CD8-positive, alpha-beta memory T cell (primary cell): Measurements from ENCODE around the gene PLEKHO1. TPM values are rescaled to one million over a fixed set of nuclear protein-coding genes. Genes with fewer than 3 reads are reported as not detected.

Source experiments
- CTCF ChIA-PET: fragments of 350-600 bp; sonication (Branson Sonifier 250); formaldehyde crosslinking; loops from one replicate; lab custom pipeline; 2021; ENCODE audit warnings: antibody characterized with exemption; lab: Charles Lee
- POLR2A ChIA-PET: fragments of 350-600 bp; sonication (Branson Sonifier 250); formaldehyde crosslinking; loops from one replicate; lab custom pipeline; 2021; ENCODE audit warnings: antibody characterized with exemption; lab: Charles Lee
- DNase-seq, 5 donors: peaks; one replicate each; pipeline versions ENCODE4 v3.0.0 to v3.0.0-alpha.2; 2020 to 2022; ENCODE audit warnings: mixed read lengths in 1 of 5
- H3K27ac ChIP-seq: one replicate; pipeline ENCODE4 v1.7.0; 2013; ENCODE audit warnings: low read depth, mild to moderate bottlenecking, low read length, moderate library complexity
- H3K27me3 ChIP-seq: 2 replicates; pipeline ENCODE4 v1.7.0; 2013; ENCODE audit warnings: low read length, mild to moderate bottlenecking; ENCODE audit not compliant: insufficient read depth, poor library complexity, severe bottlenecking
- H3K36me3 ChIP-seq: 2 replicates; pipeline ENCODE4 v1.7.0; 2013; ENCODE audit warnings: mild to moderate bottlenecking, low read length, moderate library complexity; ENCODE audit not compliant: insufficient read depth
- H3K4me1 ChIP-seq: 2 replicates; pipeline ENCODE4 v1.7.0; 2013; ENCODE audit warnings: mild to moderate bottlenecking, low read length, moderate library complexity; ENCODE audit not compliant: insufficient read depth
- H3K4me3 ChIP-seq: 2 replicates; pipeline ENCODE4 v1.7.0; 2013; ENCODE audit warnings: mild to moderate bottlenecking, low read length
- H3K9me3 ChIP-seq: 2 replicates; pipeline ENCODE4 v1.7.0; 2013; ENCODE audit warnings: mild to moderate bottlenecking, low read length
- H3K27ac Mint-ChIP-seq, 8 donors: one replicate each; pipeline ENCODE4 v1.8.0; 2020 to 2021; ENCODE audit warnings: mixed read lengths in 8 of 8, mild to moderate bottlenecking in 6 of 8, inconsistent platforms in 3 of 8, moderate library complexity in 3 of 8
- H3K27me3 Mint-ChIP-seq, 2 donors: one replicate each; pipeline ENCODE4 v1.8.0; 2020 to 2021; ENCODE audit warnings: mixed read lengths in 2 of 2, mild to moderate bottlenecking in 1 of 2, moderate library complexity in 1 of 2
- H3K36me3 Mint-ChIP-seq, 3 donors: one replicate each; pipeline ENCODE4 v1.8.0; 2020 to 2021; ENCODE audit warnings: mixed read lengths in 3 of 3, inconsistent platforms in 1 of 3, mild to moderate bottlenecking in 1 of 3
- H3K4me1 Mint-ChIP-seq, 3 donors: one replicate each; pipeline ENCODE4 v1.8.0; 2020 to 2021; ENCODE audit warnings: mixed read lengths in 3 of 3, inconsistent platforms in 1 of 3, mild to moderate bottlenecking in 1 of 3
- H3K4me3 Mint-ChIP-seq, 7 donors: one replicate each; pipeline ENCODE4 v1.8.0; 2020 to 2021; ENCODE audit warnings: mixed read lengths in 7 of 7, mild to moderate bottlenecking in 6 of 7, moderate library complexity in 4 of 7, inconsistent platforms in 2 of 7
- H3K9me3 Mint-ChIP-seq, 5 donors: one replicate each; pipeline ENCODE4 v1.8.0; 2020 to 2022; ENCODE audit warnings: mixed read lengths in 5 of 5, mild to moderate bottlenecking in 3 of 5, moderate library complexity in 2 of 5, inconsistent platforms in 1 of 5
- polyA plus RNA-seq: library from polyadenylated mRNA; unstranded; fragments of 300-500 nt; fragmentation: Illumina TruSeq; gene quantifications from one replicate; pipeline ENCODE4 v1.2.3, GENCODE V29; 2021
- total RNA-seq, 2 experiments: library from RNA; stranded (reverse); gene quantifications; one replicate each; pipeline ENCODE4 v1.2.3, GENCODE V29; 2021

PLEKHO1 gene
- total and polyA plus RNA-seq, 3 experiments from 2014 or later = 44.9 to 47.3 (median 47.2) TPM

- peak overlapping the region in 5 of 8 donors; percentile 14 to 93 (median 59) for H3K27ac Mint-ChIP-seq
- peaks cover 39 to 83% (median 79%) of the 10 kb centered on the region in 3 donors for H3K4me1 Mint-ChIP-seq
- peaks cover 6 to 76% (median 27%) of the 10 kb centered on the region in 3 donors for H3K36me3 Mint-ChIP-seq
- H3K27me3 Mint-ChIP-seq = no peaks in the 10 kb centered on the region
- peaks cover 27% of the 10 kb centered on the region for H3K4me1 ChIP-seq
- H3K4me3 Mint-ChIP-seq = no peak overlapping the region
- CTCF ChIA-PET = interaction anchor here (0.9 to 14.9 kb wide), 4 partner anchors 8 to 87 kb away, joined by 3 to 150 read pairs (median 8); no protein-coding TSS in a partner anchor
- peaks cover 39% of the 10 kb centered on the region for H3K36me3 ChIP-seq
- POLR2A ChIA-PET = interaction anchor here (0.9 kb wide), 1 partner anchor 9 kb away, joined by 3 read pairs; no protein-coding TSS in a partner anchor
- no peaks in the 10 kb centered on the region for H3K27me3 ChIP-seq
- no peak for DNase-seq
- H3K9me3 Mint-ChIP-seq = no peaks in the 10 kb centered on the region
- no peak overlapping the region for H3K27ac ChIP-seq
- H3K9me3 ChIP-seq = no peaks in the 10 kb centered on the region
- H3K4me3 ChIP-seq = no peak overlapping the region
Measured at GRCh38 chr1:150156868-150157603, 7.3 kb downstream of the PLEKHO1 start.

DNA sequence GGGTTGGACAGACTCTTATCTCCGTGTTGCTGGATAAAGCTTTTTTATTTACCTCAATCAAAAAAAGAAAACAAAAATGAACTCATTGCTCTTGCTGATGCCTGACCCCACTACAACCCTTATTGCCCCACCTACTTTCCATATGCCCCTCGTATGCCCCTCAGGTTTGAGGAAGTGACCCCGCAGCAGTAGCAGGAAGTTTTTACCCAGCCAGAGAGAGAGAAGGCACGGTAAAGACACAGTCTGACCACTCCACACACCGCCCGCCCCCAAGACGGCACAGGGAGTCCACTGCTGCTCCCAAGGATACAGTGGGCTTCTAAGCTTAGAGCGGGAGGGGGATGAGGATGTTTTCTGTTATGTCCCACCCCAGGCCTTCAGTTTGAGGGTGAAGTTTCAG is 9.8 kb downstream of the PLEKHO1 start:
- Mint-ChIP-seq H3K27ac (peak overlapping the region in 6 of 8 donors; percentile 32 to 89 (median 47)), H3K4me3 (no peak overlapping the region), H3K4me1 (peaks cover 27 to 70% (median 65%) of the 10 kb centered on the region in 3 donors), H3K9me3 (no peaks in the 10 kb centered on the region), H3K27me3 (no peaks in the 10 kb centered on the region), H3K36me3 (peaks cover 6 to 56% (median 17%) of the 10 kb centered on the region in 3 donors)
- CTCF ChIA-PET = interaction anchor here (1.7 to 14.9 kb wide), 2 partner anchors 9 to 85 kb away, joined by 5 to 150 read pairs; no protein-coding TSS in a partner anchor
- no peak overlapping the region for H3K27ac ChIP-seq
- H3K36me3 ChIP-seq = peaks cover 31% of the 10 kb centered on the region
- H3K4me1 ChIP-seq = peaks cover 40% of the 10 kb centered on the region
- no peaks in the 10 kb centered on the region for H3K27me3 ChIP-seq
- POLR2A ChIA-PET = no interaction called here
- DNase-seq = no peak
- H3K9me3 ChIP-seq = no peaks in the 10 kb centered on the region
- H3K4me3 ChIP-seq = no peak overlapping the region

GRCh38 chr1:150160964-150161621 is 11.4 kb downstream of the PLEKHO1 start:
- H3K36me3 ChIP-seq = peaks cover 18% of the 10 kb centered on the region
- ChIA-PET CTCF (interaction anchor here (0.7 to 14.9 kb wide), 9 partner anchors 9 to 199 kb away, joined by 3 to 150 read pairs (median 4); partner anchors contain the start of genes PLEKHO1 and VPS45), POLR2A (interaction anchor here (0.6 to 1.3 kb wide), 3 partner anchors 8 to 53 kb away, joined by 3 to 5 read pairs (median 3); partner anchors contain the start of gene PLEKHO1)
- H3K4me1 ChIP-seq = peaks cover 42% of the 10 kb centered on the region
- DNase-seq = no peak
- Mint-ChIP-seq H3K27ac (peak overlapping the region in 7 of 8 donors; percentile 33 to 87 (median 60)), H3K27me3 (no peaks in the 10 kb centered on the region), H3K9me3 (no peaks in the 10 kb centered on the region), H3K36me3 (peaks cover 6 to 40% (median 12%) of the 10 kb centered on the region in 3 donors), H3K4me1 (peaks cover 27 to 65% (median 53%) of the 10 kb centered on the region in 3 donors), H3K4me3 (peak overlapping the region in 2 of 7 donors; percentile 3 to 15)
- no peaks in the 10 kb centered on the region for H3K9me3 ChIP-seq
- no peak overlapping the region for H3K4me3 ChIP-seq
- H3K27ac ChIP-seq = no peak overlapping the region
- H3K27me3 ChIP-seq = no peaks in the 10 kb centered on the region

- H3K27me3 Mint-ChIP-seq = peaks cover 0 to 1% of the 10 kb centered on the region in 2 donors
- Histone ChIP-seq H3K4me1 (peaks cover 42% of the 10 kb centered on the region), H3K9me3 (no peaks in the 10 kb centered on the region), H3K27ac (peak overlapping the region; percentile 85), H3K27me3 (no peaks in the 10 kb centered on the region), H3K36me3 (peaks cover 9% of the 10 kb centered on the region), H3K4me3 (no peak overlapping the region)
- POLR2A ChIA-PET = interaction anchor here (0.5 to 1.3 kb wide), 6 partner anchors 9 to 166 kb away, joined by 3 to 6 read pairs (median 4); partner anchors contain the start of gene PLEKHO1
- peaks cover 6 to 32% (median 7%) of the 10 kb centered on the region in 3 donors for H3K36me3 Mint-ChIP-seq
- H3K4me1 Mint-ChIP-seq = peaks cover 28 to 61% (median 45%) of the 10 kb centered on the region in 3 donors
- CTCF ChIA-PET = interaction anchor here (1.1 to 14.9 kb wide), 10 partner anchors 10 to 200 kb away, joined by 3 to 150 read pairs (median 5); partner anchors contain the start of genes PLEKHO1 and VPS45
- peak overlapping the region in 1 of 7 donors; percentile 0 for H3K4me3 Mint-ChIP-seq
- no peak for DNase-seq
- H3K27ac Mint-ChIP-seq = peak overlapping the region in 5 of 8 donors; percentile 57 to 87 (median 64)
- no peaks in the 10 kb centered on the region for H3K9me3 Mint-ChIP-seq
Measured at GRCh38 chr1:150161747-150162581, 12.2 kb downstream of the PLEKHO1 start.

- H3K27ac ChIP-seq = peak overlapping the region; percentile 85
- Mint-ChIP-seq H3K4me3 (peak overlapping the region in 1 of 7 donors; percentile 0), H3K9me3 (no peaks in the 10 kb centered on the region), H3K27ac (peak overlapping the region in 4 of 8 donors; percentile 4 to 64 (median 37)), H3K4me1 (peaks cover 27 to 60% (median 42%) of the 10 kb centered on the region in 3 donors), H3K36me3 (peaks cover 6 to 26% (median 7%) of the 10 kb centered on the region in 3 donors), H3K27me3 (peaks cover 0 to 1% of the 10 kb centered on the region in 2 donors)
- ChIA-PET POLR2A (interaction anchor here (1.3 kb wide), 1 partner anchor 13 kb away, joined by 5 read pairs; the partner anchor contains the start of gene PLEKHO1), CTCF (interaction anchor here (1.1 to 14.9 kb wide), 7 partner anchors 10 to 200 kb away, joined by 3 to 150 read pairs (median 7); partner anchors contain the start of gene VPS45)
- H3K4me1 ChIP-seq = peaks cover 42% of the 10 kb centered on the region
- H3K9me3 ChIP-seq = no peaks in the 10 kb centered on the region
- H3K27me3 ChIP-seq = no peaks in the 10 kb centered on the region
- no peak overlapping the region for H3K4me3 ChIP-seq
- H3K36me3 ChIP-seq = peaks cover 6% of the 10 kb centered on the region
- no peak for DNase-seq
Measured at GRCh38 chr1:150162582-150162861, 12.8 kb downstream of the PLEKHO1 start.

DNA sequence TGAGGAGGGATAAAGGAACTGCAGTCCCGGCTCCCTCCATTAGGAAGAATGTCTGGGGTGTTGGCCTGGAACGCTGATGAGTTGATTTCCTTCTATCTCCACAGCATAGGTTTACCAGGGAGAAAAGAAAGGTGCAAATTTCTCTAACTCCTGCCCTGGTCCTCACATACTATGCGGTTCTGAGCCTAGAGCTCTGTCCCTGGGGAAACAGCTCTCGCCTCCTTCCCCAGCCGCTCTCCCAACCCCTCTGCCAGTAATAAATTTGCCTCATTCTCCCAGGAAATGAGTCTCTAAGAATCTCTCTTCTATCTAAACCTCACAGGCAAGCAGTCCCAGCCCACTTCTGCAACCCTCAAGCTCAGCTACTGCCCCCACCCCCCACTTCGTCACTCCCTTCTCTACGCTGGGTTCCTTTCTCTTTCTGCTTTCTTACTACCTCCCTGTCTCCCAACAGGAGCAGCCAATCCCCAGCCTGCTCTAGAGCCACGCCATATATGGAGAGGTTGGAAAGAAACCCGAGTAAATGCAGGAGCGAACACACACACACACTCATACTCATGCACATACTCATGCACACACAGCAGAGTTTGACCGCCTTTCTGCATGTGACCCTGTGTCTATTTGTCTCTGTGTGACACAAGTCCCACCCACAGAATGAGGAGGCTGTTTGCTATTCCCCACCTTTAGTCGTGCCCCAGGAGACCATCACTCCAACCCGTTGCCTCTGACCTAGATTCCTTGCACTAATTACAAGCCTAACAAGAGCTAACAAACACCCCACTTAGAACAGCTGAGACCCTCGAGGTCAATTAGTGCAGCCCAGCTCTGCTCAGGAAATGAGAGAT is 13.4 kb downstream of the PLEKHO1 start:
- POLR2A ChIA-PET = no interaction called here
- Histone ChIP-seq H3K27ac (peak overlapping the region; percentile 85), H3K4me1 (peaks cover 42% of the 10 kb centered on the region), H3K4me3 (no peak overlapping the region), H3K9me3 (no peaks in the 10 kb centered on the region), H3K36me3 (peaks cover 6% of the 10 kb centered on the region), H3K27me3 (no peaks in the 10 kb centered on the region)
- DNase-seq = no peak
- peak overlapping the region in 1 of 7 donors; percentile 58 for H3K4me3 Mint-ChIP-seq
- peak overlapping the region in 4 of 8 donors; percentile 4 to 78 (median 56) for H3K27ac Mint-ChIP-seq
- H3K36me3 Mint-ChIP-seq = peaks cover 2 to 21% (median 5%) of the 10 kb centered on the region in 3 donors
- peaks cover 24 to 55% (median 38%) of the 10 kb centered on the region in 3 donors for H3K4me1 Mint-ChIP-seq
- no peaks in the 10 kb centered on the region for H3K9me3 Mint-ChIP-seq
- CTCF ChIA-PET = interaction anchor here (1.3 to 14.9 kb wide), 5 partner anchors 11 to 201 kb away, joined by 4 to 150 read pairs (median 7); no protein-coding TSS in a partner anchor
- peaks cover 0 to 1% of the 10 kb centered on the region in 2 donors for H3K27me3 Mint-ChIP-seq
